HepG2 (cell line): ENCODE data around the gene TPSD1. TPM values are rescaled to one million over a fixed set of nuclear protein-coding genes. Genes with fewer than 3 reads are reported as not detected.

Experiments used
- ATAC-seq: fragments of 200-7000 bp; cut with Tn5 transposase; 3 replicates; pipeline ENCODE4 v1.9.1; 2020; ENCODE audit warnings: mild to moderate bottlenecking, moderate library complexity
- BruUV-seq: library from RNA; stranded (reverse); fragments of 400-500 nt; replicated peaks from 2 replicates; lab custom pipeline; 2021; lab: Mats Ljungman, UMichigan
- CTCF ChIA-PET: fragments of 300-600 bp; formaldehyde crosslinking; extraction: SDS; loops from one replicate; lab custom pipeline; 2021; ENCODE audit warnings: low total read pairs, inconsistent platforms, low intra/inter-chr PET ratio; lab: Yijun Ruan, JAX
- POLR2A ChIA-PET: fragments of 350-600 bp; sonication (Branson Sonifier 250); formaldehyde crosslinking; loops from one replicate; lab custom pipeline; 2020; ENCODE audit warnings: antibody characterized with exemption, inconsistent platforms; lab: Yijun Ruan, JAX
- DNase-seq: peaks from one replicate; pipeline ENCODE4 v3.0.0-alpha.2; 2015; ENCODE audit warnings: low spot score
- FAIRE-seq: peaks from 3 replicates; lab custom pipeline; 2011; peaks lifted over from hg19 to GRCh38; lab: Jason Lieb, UNC
- H2AFZ ChIP-seq: one replicate; pipeline ENCODE4 v1.6.1; 2011; ENCODE audit warnings: low read length, inconsistent platforms
- H3K27ac ChIP-seq: fragments of 300-600 bp; 3 replicates; pipeline ENCODE4 v1.8.0; 2011; ENCODE audit warnings: mixed run types, mild to moderate bottlenecking, mixed read lengths, low read length, inconsistent platforms; ENCODE audit not compliant: insufficient read depth; ENCODE audit errors: extremely low read length
- H3K27me3 ChIP-seq, 2 experiments: fragments of 200-600 bp in 1 of 2; 2 replicates in 1 of 2; 3 replicates in 1 of 2; pipeline versions ENCODE4 v1.6.0 to v1.8.0; 2011; ENCODE audit warnings: low read length in 2 of 2, mild to moderate bottlenecking in 2 of 2, moderate library complexity in 2 of 2, inconsistent platforms in 1 of 2; ENCODE audit not compliant: insufficient read depth in 2 of 2, control insufficient read depth in 1 of 2
- H3K36me3 ChIP-seq, 2 experiments: fragments of 200-600 bp in 1 of 2; replicated peaks in 1 of 2; 2 replicates in 1 of 2; 3 replicates in 1 of 2; pipeline versions ENCODE4 v1.5.1 to v1.8.0; 2011; ENCODE audit warnings: low read length in 2 of 2, inconsistent platforms in 1 of 2; ENCODE audit not compliant: insufficient read depth in 2 of 2, control insufficient read depth in 1 of 2
- H3K4me1 ChIP-seq: 2 replicates; pipeline ENCODE4 v1.5.1; 2012; ENCODE audit warnings: low read length, inconsistent platforms; ENCODE audit not compliant: insufficient read depth
- H3K4me2 ChIP-seq: 2 replicates; pipeline ENCODE4 v1.6.0; 2011; ENCODE audit warnings: low read depth, low read length, inconsistent platforms
- H3K4me3 ChIP-seq, 3 experiments: fragments of 200-600 bp in 1 of 3; sonication (generic), shearing (Covaris generic) in 1 of 3; replicated peaks in 1 of 3; 2 replicates each; pipeline ENCODE4 v1.5.1; 2011 to 2016; ENCODE audit warnings: low read length in 3 of 3, inconsistent platforms in 2 of 3, low read depth in 2 of 3, mild to moderate bottlenecking in 2 of 3, control low read depth in 1 of 3, mixed read lengths in 1 of 3; ENCODE audit not compliant: insufficient read depth in 1 of 3
- H3K79me2 ChIP-seq: one replicate; pipeline ENCODE4 v1.6.1; 2011; ENCODE audit warnings: low read length, inconsistent platforms; ENCODE audit not compliant: insufficient read depth
- H3K9ac ChIP-seq: 2 replicates; pipeline ENCODE4 v1.6.0; 2011; ENCODE audit warnings: mild to moderate bottlenecking, low read depth, low read length, inconsistent platforms; ENCODE audit not compliant: insufficient read depth
- H3K9me3 ChIP-seq: 2 replicates; pipeline ENCODE4 v1.5.1; 2012; ENCODE audit warnings: mild to moderate bottlenecking, low read length
- H4K20me1 ChIP-seq: 2 replicates; pipeline ENCODE4 v1.6.0; 2011; ENCODE audit warnings: inconsistent platforms, mild to moderate bottlenecking, low read length, moderate library complexity; ENCODE audit not compliant: insufficient read depth
- BHLHE40 ChIP-seq: IDR thresholded peaks from 2 replicates; pipeline ENCODE4 v1.6.1; 2011; ENCODE audit warnings: low read length, improper control_type of control experiment
- CSRNP2 ChIP-seq: sonication (generic); formaldehyde crosslinking; conservative IDR thresholded peaks from 2 replicates; pipeline ENCODE4 v1.8.0; 2022; ENCODE audit warnings: low read depth, missing genetic modification reagents
- HMGA1 ChIP-seq: sonication (generic); formaldehyde crosslinking; conservative IDR thresholded peaks from 2 replicates; pipeline ENCODE4 v1.4.0; 2020; ENCODE audit warnings: missing genetic modification reagents
- IRF9 ChIP-seq: sonication (generic); formaldehyde crosslinking; IDR thresholded peaks from 2 replicates; pipeline ENCODE4 v1.8.0; 2022; ENCODE audit warnings: missing genetic modification reagents, mild to moderate bottlenecking, borderline replicate concordance
- RXRB ChIP-seq: IDR thresholded peaks from 2 replicates; pipeline ENCODE4 v1.6.1; 2016; ENCODE audit warnings: borderline replicate concordance, missing genetic modification reagents, missing compliant biosample characterization
- SETDB1 ChIP-seq: sonication (generic); formaldehyde crosslinking; IDR thresholded peaks from 2 replicates; pipeline ENCODE4 v1.5.1; 2020; ENCODE audit warnings: missing genetic modification reagents, mild to moderate bottlenecking, borderline replicate concordance
- ZBTB33 ChIP-seq: sonication (generic); formaldehyde crosslinking; IDR thresholded peaks from 2 replicates; pipeline ENCODE4 v1.4.0; 2020; ENCODE audit warnings: missing genetic modification reagents
- ZNF253 ChIP-seq: sonication (generic); formaldehyde crosslinking; IDR thresholded peaks from 2 replicates; pipeline ENCODE4 v1.8.0; 2022; ENCODE audit warnings: mild to moderate bottlenecking, missing genetic modification reagents, borderline replicate concordance
- ZNF451 ChIP-seq: sonication (generic); formaldehyde crosslinking; IDR thresholded peaks from 2 replicates; pipeline ENCODE4 v1.5.0; 2020; ENCODE audit warnings: mild to moderate bottlenecking, missing genetic modification reagents
- ZNF572 ChIP-seq: sonication (generic); formaldehyde crosslinking; IDR thresholded peaks from 2 replicates; pipeline ENCODE4 v1.5.1; 2020; ENCODE audit warnings: mild to moderate bottlenecking, missing genetic modification reagents
- ZNF770 ChIP-seq: sonication (generic); formaldehyde crosslinking; IDR thresholded peaks from 2 replicates; pipeline ENCODE4 v1.5.0; 2020; ENCODE audit warnings: mild to moderate bottlenecking, missing genetic modification reagents
- WGBS: methylation state at CpG from one replicate; pipeline ENCODE4 v1.1.6; 2017; ENCODE audit warnings: low lambda C conversion rate; 5-methylcytosine and 5-hydroxymethylcytosine counted together
- in situ Hi-C: cut with HindIII; loops from 2 replicates; pipeline ENCODE4 v1.10.0; 2017; ENCODE audit warnings: low pct_unique_long_range_greater_than_20kb; ENCODE audit not compliant: extremely low pct_ligation_motif_present
- intact Hi-C: fragments of 100-400 bp; cut with micrococcal nuclease; formaldehyde crosslinking; loops from one replicate; pipeline ENCODE4 v1.10.0; 2022; ENCODE audit not compliant: unreplicated experiment
- polyA plus RNA-seq, 8 experiments: library from polyadenylated mRNA; depleted of rRNA in 3 of 8; stranded (reverse) in 7 of 8; unstranded in 1 of 8; fragments of >200 nt; fragmentation: Illumina TruSeq in 4 of 8; extraction: Trizol in 4 of 8; gene quantifications; 2 replicates each; pipeline versions ENCODE4 v1.2.1 to v1.2.3, GENCODE V29; 2011 to 2016; ENCODE audit warnings: low read depth in 4 of 8, missing spikeins in 1 of 8, mixed read lengths in 1 of 8; ENCODE audit not compliant: insufficient read depth in 1 of 8
- total RNA-seq, 5 experiments: library from RNA; depleted of rRNA; stranded (reverse); fragments of >200 nt; fragmentation: Illumina TruSeq; extraction: Trizol; gene quantifications; 2 replicates each; pipeline ENCODE4 v1.2.3, GENCODE V29; 2016; ENCODE audit warnings: low read depth in 1 of 5

TPSD1 gene
- total and polyA plus RNA-seq, 2 of the 13 experiments (the other 11 are each of a cell fraction or from before 2014, with no cell fraction given): not detected

GRCh38 chr16:1218061-1218929, 37.6 kb upstream of the TPSD1 start (continued):
- no peak for TF ChIP-seq ZNF770 (CRISPR knock-in tag)
- TF ChIP-seq ZNF451: no peak
- TF ChIP-seq CSRNP2 (CRISPR knock-in tag): no peak
- TF ChIP-seq IRF9 (CRISPR knock-in tag): no peak

- ChIA-PET CTCF (no interaction called here), POLR2A (no interaction called here)
- Histone ChIP-seq H3K36me3 (no peaks in the 10 kb centered on the region; a peak in 1 of 5 replicates), H2AFZ (no peak overlapping the region), H3K79me2 (no peaks in the 10 kb centered on the region), H3K9ac (no peak overlapping the region), H3K4me1 (no peaks in the 10 kb centered on the region), H3K27ac (no peak overlapping the region), H3K9me3 (no peaks in the 10 kb centered on the region), H3K4me3 (no peak overlapping the region), H3K27me3 (peaks cover 0 to 26% of the 10 kb centered on the region in 2 experiments; a peak in 3 of 5 replicates), H4K20me1 (no peaks in the 10 kb centered on the region), H3K4me2 (no peak overlapping the region)
- in situ Hi-C loops: loop anchor here (25.0 kb wide), 1 partner anchor 407 kb away; the partner anchor contains the start of gene GNG13
- TF ChIP-seq ZNF572 (no peak), SETDB1 (CRISPR knock-in tag) (no peak), RXRB (CRISPR knock-in tag) (no peak), BHLHE40 (no peak), ZNF253 (no peak), HMGA1 (CRISPR knock-in tag) (no peak), ZBTB33 (CRISPR knock-in tag) (no peak)
- 78% methylated on average over 4 of the region's 24 CpGs for WGBS
- FAIRE-seq (no peak), DNase-seq (no peak), ATAC-seq (no peak)
- no TSS peak for BruUV-seq
- intact Hi-C loops: no loop called here
These were observed 36.8 kb upstream of the TPSD1 start for GRCh38 chr16:1218930-1219611.
